Bronchial epithelial cell (primary cell): ENCODE data around the gene NR4A2. TPM values are rescaled to one million over a fixed set of nuclear protein-coding genes. Genes with fewer than 3 reads are reported as not detected.

ENCODE experiments used
- DNase-seq: peaks from one replicate; pipeline ENCODE4 v3.0.0-alpha.2; 2010; ENCODE audit warnings: low read depth
- FAIRE-seq: peaks from 2 replicates; lab custom pipeline; 2011; peaks lifted over from hg19 to GRCh38; lab: Jason Lieb, UNC
- H3K27me3 ChIP-seq: 2 replicates; pipeline ENCODE4 v1.5.1; 2011; ENCODE audit warnings: low read length; ENCODE audit not compliant: control insufficient read depth, insufficient read depth
- H3K36me3 ChIP-seq: 2 replicates; pipeline ENCODE4 v1.5.1; 2011; ENCODE audit warnings: low read length; ENCODE audit not compliant: control insufficient read depth, insufficient read depth
- H3K4me3 ChIP-seq: 2 replicates; pipeline ENCODE4 v1.5.1; 2011; ENCODE audit warnings: mild to moderate bottlenecking, low read depth, low read length, control low read depth
- CTCF ChIP-seq: IDR thresholded peaks from 2 replicates; pipeline ENCODE4 v1.5.1; 2011; ENCODE audit warnings: mild to moderate bottlenecking, moderate library complexity, low read length, control low read depth, inconsistent platforms; ENCODE audit not compliant: insufficient read depth, severe bottlenecking
- total RNA-seq: library from RNA; depleted of rRNA; stranded (reverse); fragments of >200 nt; gene quantifications from 2 replicates; pipeline ENCODE4 v1.2.1, GENCODE V29; 2014

NR4A2 gene
- total RNA-seq, 1 donor from 2014 or later, result under 0.01 TPM

GRCh38 chr2:156332284-156332533 is 312 bp downstream of the NR4A2 start:
- Histone ChIP-seq H3K27me3 (no peaks in the 10 kb centered on the region), H3K4me3 (peak overlapping the region; percentile 85), H3K36me3 (peaks cover 3% of the 10 kb centered on the region)
- TF ChIP-seq CTCF, result no peak
- no peak for FAIRE-seq
- DNase-seq, result no peak

DNA sequence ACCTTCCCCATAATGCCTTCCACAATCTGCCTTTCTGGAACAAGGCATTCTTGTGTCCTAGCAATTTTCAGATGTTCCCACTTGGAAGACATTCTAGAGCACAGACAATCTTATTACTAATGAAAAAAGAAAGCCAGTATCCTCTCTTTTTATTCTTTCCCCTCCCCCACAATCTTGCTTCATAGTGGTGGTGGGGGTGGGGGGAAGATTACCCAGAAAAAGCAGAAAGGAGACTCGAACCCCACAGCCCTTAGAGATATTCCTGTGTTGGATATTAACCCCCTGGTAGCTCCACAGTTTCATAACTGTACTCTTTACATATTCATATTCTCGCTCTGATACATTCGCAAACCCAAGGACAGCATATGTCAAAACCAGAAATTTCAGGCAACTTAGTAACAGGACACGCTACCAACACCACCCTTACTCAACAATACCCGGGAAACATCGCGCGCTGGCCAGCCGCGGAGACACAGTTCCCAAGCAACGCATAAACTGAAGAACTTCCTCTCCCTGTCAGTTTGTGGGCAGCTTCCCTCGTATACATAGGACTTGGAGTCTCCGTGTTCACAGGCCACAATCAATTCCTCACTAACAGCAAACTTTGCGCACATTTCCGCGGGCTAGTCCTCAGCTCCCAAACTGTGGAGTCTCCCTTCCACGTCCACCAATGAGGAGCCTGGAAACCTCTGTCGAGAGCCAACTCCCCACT is 793 bp downstream of the NR4A2 start:
- DNase-seq, result peak; percentile 74
- no peaks in the 10 kb centered on the region for H3K27me3 ChIP-seq
- H3K4me3 ChIP-seq, result peak overlapping the region; percentile 85
- H3K36me3 ChIP-seq, result peaks cover 3% of the 10 kb centered on the region
- no peak for FAIRE-seq
- no peak for TF ChIP-seq CTCF

- H3K27me3 ChIP-seq, result no peaks in the 10 kb centered on the region
- FAIRE-seq (no peak), DNase-seq (no peak)
- no peak overlapping the region for H3K4me3 ChIP-seq
- TF ChIP-seq CTCF, result no peak
- peaks cover 3% of the 10 kb centered on the region for H3K36me3 ChIP-seq
These were observed 2.4 kb downstream of the NR4A2 start for GRCh38 chr2:156329927-156330726.

DNA sequence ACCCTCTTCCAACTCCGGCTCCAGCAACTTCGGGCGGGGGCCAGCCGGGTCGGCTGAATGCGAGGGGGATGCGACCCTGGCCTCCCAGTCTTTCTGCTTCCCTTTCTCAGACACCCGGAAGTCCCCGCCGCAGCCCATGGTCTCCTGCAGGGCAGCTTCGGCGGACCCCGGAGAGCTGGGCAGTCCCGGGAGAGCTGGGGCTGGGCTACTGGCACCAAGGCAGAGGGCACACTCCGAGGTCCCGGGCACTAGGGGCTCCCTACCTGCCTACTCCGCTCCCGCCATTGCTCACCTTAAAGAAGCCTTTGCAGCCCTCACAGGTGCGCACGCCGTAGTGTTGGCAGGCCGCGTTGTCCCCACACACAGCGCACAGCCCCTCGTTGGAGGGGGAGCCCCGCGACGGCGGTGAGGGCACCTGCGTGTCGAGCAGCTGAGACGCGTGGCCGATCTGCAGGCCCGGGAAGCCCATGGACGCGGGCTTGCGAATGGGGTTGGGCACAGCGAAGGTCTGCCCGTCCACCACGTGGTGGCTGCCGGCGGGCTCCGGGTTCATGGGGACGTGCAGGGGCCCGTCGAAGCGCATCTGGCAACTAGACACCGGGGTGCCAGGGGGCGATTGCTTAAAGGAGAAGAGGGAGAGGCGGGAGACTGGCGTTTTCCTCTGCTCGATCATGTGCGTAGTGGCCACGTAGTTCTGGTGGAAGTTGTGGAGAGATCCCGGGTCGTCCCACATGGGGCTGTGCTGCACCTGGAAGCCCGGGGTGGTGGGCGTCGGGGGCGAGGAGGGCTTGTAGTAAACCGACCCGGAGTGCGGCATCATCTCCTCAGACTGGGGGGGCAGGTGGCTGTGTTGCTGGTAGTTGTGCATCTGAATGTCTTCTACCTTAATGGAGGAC is 3.2 kb downstream of the NR4A2 start:
- no peak for TF ChIP-seq CTCF
- FAIRE-seq, result no peak
- H3K27me3 ChIP-seq, result no peaks in the 10 kb centered on the region
- peaks cover 3% of the 10 kb centered on the region for H3K36me3 ChIP-seq
- DNase-seq, result no peak
- no peak overlapping the region for H3K4me3 ChIP-seq

DNA sequence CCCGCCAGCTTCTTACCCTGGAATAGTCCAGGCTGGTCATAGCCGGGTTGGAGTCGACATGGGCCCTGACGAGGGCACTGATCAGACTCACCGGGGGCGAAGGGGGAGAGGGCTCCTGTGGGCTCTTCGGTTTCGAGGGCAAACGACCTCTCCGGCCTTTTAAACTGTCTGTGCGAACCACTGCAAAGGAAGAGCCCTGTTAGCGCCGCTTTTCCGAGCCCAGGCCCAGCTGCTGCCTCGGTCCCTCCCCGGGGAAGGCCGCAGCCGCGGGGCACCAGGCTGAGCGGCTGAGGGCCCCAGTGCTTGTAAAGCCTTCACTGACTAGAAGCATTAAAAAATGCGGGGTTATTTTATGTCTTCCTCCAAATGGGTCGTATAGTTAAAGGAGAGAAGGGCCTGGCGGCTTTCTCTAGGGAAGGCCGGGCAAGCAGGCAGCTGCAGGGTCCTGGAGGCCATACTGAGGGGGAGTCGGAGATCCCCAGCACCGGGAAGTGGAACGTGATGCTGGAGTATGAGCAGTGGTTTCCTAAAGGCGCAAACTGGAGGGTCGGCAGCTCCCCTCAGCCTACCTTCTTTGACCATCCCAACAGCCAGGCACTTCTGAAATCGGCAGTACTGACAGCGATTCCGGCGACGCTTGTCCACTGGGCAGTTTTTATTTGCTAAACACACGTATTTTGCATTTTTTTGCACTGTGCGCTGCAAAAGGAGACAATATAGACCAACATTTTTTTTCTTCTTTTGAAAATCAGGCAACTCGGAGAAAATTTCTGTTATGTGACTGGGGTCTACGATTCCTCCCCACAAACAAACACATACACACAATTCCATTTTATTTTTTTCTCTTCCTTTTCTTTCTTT is 4.5 kb downstream of the NR4A2 start:
- H3K4me3 ChIP-seq, result no peak overlapping the region
- H3K36me3 ChIP-seq, result peaks cover 3% of the 10 kb centered on the region
- no peak for DNase-seq
- no peak for TF ChIP-seq CTCF
- no peak for FAIRE-seq
- H3K27me3 ChIP-seq, result no peaks in the 10 kb centered on the region
